ENCODE data around the gene DLG3.

DLG3 gene

DNA sequence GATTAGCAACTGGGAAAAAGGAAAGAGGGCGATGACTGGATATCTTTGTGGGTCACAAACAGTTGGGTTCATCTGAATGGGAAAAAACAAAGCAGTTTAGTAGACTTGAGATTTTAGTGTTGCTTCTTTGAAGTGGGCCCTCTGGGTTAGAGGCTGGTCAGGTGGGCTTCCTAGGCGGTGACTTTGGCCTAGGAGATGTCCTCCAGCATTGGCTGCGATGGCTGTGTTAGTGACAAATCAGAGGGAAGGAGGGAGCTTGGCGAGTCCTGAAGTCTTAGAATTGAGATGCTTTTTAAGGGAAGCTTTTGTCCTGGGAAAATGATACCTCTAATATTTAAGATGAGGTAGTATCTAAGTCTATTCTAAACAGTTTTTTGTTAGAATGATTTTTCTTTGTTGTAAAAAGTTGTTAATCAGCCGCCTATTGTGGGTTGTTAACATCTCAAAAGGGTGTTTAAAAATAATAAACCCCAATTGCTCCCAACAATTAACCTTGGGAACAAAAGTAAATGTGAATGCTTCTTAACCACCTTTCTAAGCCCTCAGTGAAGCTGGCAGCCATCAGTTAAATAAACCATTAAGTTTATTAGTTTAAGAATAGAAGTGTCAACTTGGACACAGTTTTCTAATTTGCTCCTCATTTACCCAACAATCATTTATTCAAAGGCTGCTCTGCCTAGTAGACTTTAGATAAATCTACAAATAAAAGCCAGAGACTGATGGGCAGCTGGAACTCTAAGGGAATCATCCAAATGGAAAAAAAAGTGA is 31.7 kb downstream of the DLG3 start:
- Histone ChIP-seq H3K27ac (no peak overlapping the region), H3K4me3 (IDR thresholded peaks at IDR 0.05; ENCODE audit: insufficient read depth, low read depth, low read length) (no peak overlapping the region), H3K27me3 (ENCODE audit: insufficient read depth, low read depth) (no peaks in the 10 kb centered on the region), H3K4me2 (no peak overlapping the region), H3K79me2 (ENCODE audit: insufficient read depth, low read depth) (no peaks in the 10 kb centered on the region), H3K4me1 (ENCODE audit: low read depth, poor library complexity, severe bottlenecking) (peaks cover 17% of the 10 kb centered on the region), H3K9ac (no peak overlapping the region), H3K36me3 (ENCODE audit: insufficient read depth) (no peaks in the 10 kb centered on the region), H2AFZ (ENCODE audit: low read depth) (no peak overlapping the region), H4K20me1 (ENCODE audit: insufficient read depth) (no peaks in the 10 kb centered on the region)
- TF ChIP-seq, protein P1, sequence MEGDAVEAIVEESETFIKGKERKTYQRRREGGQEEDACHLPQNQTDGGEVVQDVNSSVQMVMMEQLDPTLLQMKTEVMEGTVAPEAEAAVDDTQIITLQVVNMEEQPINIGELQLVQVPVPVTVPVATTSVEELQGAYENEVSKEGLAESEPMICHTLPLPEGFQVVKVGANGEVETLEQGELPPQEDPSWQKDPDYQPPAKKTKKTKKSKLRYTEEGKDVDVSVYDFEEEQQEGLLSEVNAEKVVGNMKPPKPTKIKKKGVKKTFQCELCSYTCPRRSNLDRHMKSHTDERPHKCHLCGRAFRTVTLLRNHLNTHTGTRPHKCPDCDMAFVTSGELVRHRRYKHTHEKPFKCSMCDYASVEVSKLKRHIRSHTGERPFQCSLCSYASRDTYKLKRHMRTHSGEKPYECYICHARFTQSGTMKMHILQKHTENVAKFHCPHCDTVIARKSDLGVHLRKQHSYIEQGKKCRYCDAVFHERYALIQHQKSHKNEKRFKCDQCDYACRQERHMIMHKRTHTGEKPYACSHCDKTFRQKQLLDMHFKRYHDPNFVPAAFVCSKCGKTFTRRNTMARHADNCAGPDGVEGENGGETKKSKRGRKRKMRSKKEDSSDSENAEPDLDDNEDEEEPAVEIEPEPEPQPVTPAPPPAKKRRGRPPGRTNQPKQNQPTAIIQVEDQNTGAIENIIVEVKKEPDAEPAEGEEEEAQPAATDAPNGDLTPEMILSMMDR (conservative IDR thresholded peaks at IDR 0.05; ENCODE audit: low read depth, low read length), result no peak

DNA sequence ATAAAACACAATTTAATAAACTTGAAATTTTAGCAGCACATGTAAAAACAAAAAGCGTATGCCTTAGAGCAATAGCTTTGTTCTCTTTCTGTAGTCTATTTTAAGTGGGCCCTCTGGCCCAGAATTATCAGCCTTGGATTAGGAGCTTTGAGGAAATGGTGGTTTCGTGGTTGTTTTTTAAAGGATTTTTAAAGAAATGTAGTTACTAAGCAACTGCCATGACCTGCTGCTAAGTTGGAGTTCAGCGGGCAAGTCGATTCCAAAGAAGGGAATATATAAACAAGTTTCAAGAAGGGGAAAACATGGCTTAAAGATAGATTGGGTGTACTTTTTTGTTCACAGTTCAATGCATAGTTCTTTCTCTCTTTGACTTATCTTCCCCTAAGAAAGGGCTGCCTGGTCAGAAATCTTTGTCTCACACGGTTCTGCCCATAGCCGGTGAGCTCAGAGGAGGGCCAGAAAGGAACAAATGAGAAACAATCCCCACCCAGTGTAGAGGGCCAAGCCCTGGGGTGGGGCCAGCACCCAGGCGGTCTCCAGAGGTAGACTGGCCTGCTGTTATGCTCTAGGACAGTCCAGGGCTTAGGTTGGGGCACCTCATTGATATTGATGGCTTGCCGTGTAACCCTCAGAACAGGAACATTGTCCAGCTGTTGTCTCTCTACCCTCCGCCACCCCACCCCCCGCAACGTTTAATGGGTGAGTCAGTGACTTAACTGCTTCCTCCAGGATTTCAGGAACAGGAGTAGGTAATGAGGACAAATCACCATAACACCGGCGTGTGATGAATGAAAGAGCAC is 32.5 kb downstream of the DLG3 start:
- TF ChIP-seq, protein P1 (conservative IDR thresholded peaks at IDR 0.05; ENCODE audit: low read depth, low read length), result no peak
- H3K36me3 ChIP-seq (ENCODE audit: insufficient read depth), result no peaks in the 10 kb centered on the region
- H3K79me2 ChIP-seq (ENCODE audit: insufficient read depth, low read depth), result no peaks in the 10 kb centered on the region
- H4K20me1 ChIP-seq (ENCODE audit: insufficient read depth), result no peaks in the 10 kb centered on the region
- H3K27me3 ChIP-seq (ENCODE audit: insufficient read depth, low read depth), result no peaks in the 10 kb centered on the region
- no peak overlapping the region for H3K4me3 ChIP-seq (IDR thresholded peaks at IDR 0.05; ENCODE audit: insufficient read depth, low read depth, low read length)
- H3K4me2 ChIP-seq, result no peak overlapping the region
- H3K27ac ChIP-seq, result no peak overlapping the region
- H2AFZ ChIP-seq (ENCODE audit: low read depth), result no peak overlapping the region
- no peak overlapping the region for H3K9ac ChIP-seq
- H3K4me1 ChIP-seq (ENCODE audit: low read depth, poor library complexity, severe bottlenecking), result peaks cover 11% of the 10 kb centered on the region

DNA sequence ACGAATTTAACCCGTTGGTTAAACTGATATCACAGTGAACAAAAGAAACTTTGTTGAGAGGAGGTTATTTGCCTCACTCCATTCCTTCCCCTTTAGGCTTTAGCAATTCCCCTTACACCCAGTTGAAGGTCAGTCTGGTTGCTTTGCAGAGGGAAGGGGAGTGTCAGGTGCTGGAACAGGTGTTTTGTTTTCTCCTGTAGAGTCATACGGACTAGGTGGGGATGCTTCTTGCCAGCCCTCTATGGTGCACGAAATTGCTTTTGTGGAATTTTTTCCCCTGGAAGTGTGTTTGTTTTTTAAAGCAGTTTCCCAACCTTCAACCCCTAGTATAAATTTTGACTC is 33.1 kb downstream of the DLG3 start:
- H3K79me2 ChIP-seq (ENCODE audit: insufficient read depth, low read depth), result no peaks in the 10 kb centered on the region
- no peaks in the 10 kb centered on the region for H3K27me3 ChIP-seq (ENCODE audit: insufficient read depth, low read depth)
- TF ChIP-seq, protein P1 (conservative IDR thresholded peaks at IDR 0.05; ENCODE audit: low read depth, low read length), result no peak
- no peak overlapping the region for H3K27ac ChIP-seq
- H3K4me3 ChIP-seq (IDR thresholded peaks at IDR 0.05; ENCODE audit: insufficient read depth, low read depth, low read length), result no peak overlapping the region
- no peak overlapping the region for H2AFZ ChIP-seq (ENCODE audit: low read depth)
- no peak overlapping the region for H3K9ac ChIP-seq
- peaks cover 11% of the 10 kb centered on the region for H3K4me1 ChIP-seq (ENCODE audit: low read depth, poor library complexity, severe bottlenecking)
- no peaks in the 10 kb centered on the region for H4K20me1 ChIP-seq (ENCODE audit: insufficient read depth)
- H3K4me2 ChIP-seq, result no peak overlapping the region
- no peaks in the 10 kb centered on the region for H3K36me3 ChIP-seq (ENCODE audit: insufficient read depth)

DNA sequence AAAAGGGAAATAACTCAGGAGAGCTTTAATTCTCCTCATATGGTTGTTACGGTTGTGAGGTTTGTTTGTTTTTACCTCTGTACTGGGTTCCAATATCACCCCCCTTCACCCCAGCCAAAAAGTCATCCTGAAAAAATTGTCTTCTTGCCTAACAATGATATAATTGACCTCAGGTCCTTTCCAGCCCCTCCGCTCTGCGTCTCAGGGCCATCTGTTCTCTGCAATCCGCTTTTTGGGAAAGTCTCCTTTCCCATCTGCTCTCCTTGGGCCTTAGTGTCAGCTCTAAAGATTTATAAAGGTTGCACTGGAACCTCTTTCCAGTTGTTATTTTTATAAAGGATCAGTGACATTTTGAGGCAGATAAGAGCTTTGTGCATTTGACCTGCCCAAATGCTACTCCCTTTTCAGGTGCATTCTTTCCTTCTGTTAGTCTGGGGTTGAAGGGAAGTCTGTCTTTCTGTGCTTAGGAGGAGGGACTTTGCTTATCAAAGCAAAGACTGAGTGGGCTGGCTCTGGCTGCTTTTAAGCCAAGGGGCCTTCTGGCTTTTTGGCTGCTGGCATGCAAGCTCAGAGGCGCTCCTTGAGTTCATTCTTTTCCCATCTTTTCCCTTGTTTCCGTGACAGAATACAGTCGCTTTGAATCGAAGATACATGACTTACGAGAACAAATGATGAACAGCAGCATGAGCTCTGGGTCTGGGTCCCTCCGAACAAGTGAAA is 34.1 kb downstream of the DLG3 start:
- H2AFZ ChIP-seq (ENCODE audit: low read depth), result no peak overlapping the region
- H4K20me1 ChIP-seq (ENCODE audit: insufficient read depth), result no peaks in the 10 kb centered on the region
- no peak overlapping the region for H3K27ac ChIP-seq
- no peaks in the 10 kb centered on the region for H3K27me3 ChIP-seq (ENCODE audit: insufficient read depth, low read depth)
- H3K79me2 ChIP-seq (ENCODE audit: insufficient read depth, low read depth), result no peaks in the 10 kb centered on the region
- H3K9ac ChIP-seq, result no peak overlapping the region
- H3K4me3 ChIP-seq (IDR thresholded peaks at IDR 0.05; ENCODE audit: insufficient read depth, low read depth, low read length), result no peak overlapping the region
- H3K36me3 ChIP-seq (ENCODE audit: insufficient read depth), result no peaks in the 10 kb centered on the region
- TF ChIP-seq, protein P1 (conservative IDR thresholded peaks at IDR 0.05; ENCODE audit: low read depth, low read length), result no peak
- H3K4me1 ChIP-seq (ENCODE audit: low read depth, poor library complexity, severe bottlenecking), result peaks cover 11% of the 10 kb centered on the region
- H3K4me2 ChIP-seq, result no peak overlapping the region

Data from KMS-11 (cell line).